GM19035 (cell line): Measurements from ENCODE around the gene PEX5.
A peak's percentile ranks its signal among the peaks of the same experiment; 100 is the strongest.
"Not testable (repeated sequence)": the region's sequence is repeated elsewhere in the genome, so short reads cannot be mapped to it uniquely, and the experiment has no call there.

Experiments
- ATAC-seq: cut with Tn5 transposase; IDR thresholded peaks from one replicate; pipeline ENCODE4 v1.9.1; 2021; ENCODE audit not compliant: unreplicated experiment

The PEX5 gene

DNA sequence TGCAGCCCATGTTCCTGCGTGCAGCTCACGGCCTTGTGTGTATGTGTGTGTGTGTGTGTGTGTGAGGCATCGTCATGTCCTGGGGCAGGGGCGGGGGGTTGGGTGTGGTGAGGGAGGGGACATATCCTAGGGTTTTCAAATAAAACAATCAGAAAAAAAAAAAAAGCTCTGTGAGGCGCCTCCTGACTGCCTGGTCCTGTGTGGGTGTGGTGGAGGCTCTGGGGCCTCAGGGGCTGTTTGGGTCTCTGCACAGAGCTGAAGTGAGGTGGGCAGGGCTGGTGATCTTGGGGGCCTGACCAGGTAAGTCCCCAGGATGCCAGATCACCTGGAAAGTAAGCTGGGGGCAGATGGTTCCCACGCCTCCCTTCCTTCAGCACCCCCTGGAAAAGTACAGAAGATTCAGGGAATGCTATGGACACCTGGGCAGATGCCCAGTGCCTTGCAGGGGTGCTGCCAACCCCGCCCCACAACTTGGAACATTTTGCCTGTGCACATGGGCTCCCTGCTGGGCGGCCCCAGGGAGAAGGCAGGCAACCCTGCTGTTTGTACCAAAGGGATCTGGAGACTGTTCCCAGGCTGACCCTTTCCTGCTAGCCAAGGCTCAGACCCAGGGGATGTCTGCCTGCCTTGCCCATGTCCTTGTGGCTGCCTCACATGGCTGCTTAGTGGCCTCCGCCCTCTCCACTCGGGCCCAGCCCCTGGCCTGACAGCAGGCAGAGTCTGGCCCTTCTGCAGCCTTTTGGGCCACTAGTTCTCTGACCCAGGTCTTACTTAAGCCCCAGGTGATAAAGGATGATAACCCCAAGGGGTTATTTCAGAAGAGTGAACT lies 30.5 kb upstream of the PEX5 start:
- ATAC-seq, result no peak

DNA sequence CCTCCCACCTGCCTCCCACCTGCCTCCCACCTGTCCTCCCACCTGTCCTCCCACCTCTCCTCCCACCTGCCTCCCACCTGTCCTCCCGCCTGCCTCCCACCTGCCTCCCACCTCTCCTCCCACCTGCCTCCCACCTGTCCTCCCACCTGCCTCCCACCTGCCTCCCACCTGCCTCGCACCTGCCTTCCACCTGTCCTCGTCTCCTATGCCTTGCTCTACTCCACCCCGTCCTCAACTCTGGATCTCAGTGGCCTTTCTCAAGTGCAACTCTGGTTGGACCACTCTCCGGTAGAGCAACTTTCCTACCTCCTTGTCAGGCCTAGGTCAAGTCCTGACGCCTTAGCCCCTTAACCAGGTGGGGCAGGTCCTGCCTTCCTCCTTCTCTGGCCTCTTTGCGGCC lies 29.3 kb upstream of the PEX5 start:
- no peak for ATAC-seq

DNA sequence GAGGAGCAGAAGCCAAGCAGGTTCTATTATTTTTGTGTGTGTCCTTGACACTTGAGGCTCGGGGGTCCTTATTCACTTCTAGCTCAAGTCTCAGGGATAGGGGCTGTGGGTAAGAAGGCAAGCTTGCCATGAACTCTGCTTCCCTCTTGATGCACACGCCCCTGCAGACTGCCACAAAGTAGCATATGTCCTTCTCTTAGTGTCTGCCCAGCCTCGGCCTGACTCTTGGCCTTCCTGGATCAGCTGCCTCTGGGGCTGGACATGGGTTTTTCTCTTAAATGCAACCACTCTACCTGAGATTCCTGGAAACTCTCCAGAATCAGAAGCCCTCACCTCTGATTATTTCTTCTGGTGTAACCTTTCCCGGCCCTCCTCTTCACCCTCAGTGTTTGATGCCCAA lies 28.2 kb upstream of the PEX5 start:
- no peak for ATAC-seq

DNA sequence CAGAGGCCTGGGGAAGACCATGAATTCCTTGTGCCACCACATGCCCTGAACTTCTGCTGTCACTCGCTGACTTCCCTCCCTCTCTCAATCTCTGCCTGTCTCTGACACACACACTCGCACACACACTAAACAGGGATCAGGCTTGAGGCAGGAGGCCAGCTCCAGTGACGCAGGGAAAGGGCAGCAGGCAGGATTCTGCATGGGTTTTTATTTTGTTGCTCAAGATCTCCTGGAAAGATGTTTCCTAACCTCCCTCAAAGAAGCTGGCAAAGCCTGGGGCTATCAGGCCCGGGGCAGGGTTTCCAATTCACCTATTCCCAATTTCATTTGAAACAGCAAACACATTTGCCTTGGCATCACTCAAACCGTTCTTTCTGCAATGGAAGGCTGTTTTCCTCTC lies 27.7 kb upstream of the PEX5 start:
- ATAC-seq, result no peak

DNA sequence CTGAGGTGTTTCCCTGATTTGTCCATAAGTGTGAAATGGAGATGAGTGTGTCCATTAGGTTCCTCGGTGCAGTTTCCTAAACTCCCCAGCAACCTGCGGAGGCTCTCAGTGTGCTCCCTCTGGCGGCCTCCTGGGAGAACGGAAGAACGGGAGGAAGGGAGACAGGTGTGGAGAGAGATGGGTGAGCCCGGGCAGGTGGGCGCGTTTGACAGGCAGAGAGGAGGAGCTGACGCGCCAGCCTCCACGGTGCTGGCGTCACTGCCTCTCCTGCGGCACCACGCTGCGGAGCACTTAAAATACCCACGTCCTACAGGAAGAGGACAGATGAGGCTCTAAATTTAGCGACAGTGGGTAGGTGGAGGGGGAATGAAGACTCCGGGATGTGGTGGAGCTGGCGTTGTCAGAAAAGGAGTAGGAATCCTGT lies 26.8 kb upstream of the PEX5 start:
- no peak for ATAC-seq

DNA sequence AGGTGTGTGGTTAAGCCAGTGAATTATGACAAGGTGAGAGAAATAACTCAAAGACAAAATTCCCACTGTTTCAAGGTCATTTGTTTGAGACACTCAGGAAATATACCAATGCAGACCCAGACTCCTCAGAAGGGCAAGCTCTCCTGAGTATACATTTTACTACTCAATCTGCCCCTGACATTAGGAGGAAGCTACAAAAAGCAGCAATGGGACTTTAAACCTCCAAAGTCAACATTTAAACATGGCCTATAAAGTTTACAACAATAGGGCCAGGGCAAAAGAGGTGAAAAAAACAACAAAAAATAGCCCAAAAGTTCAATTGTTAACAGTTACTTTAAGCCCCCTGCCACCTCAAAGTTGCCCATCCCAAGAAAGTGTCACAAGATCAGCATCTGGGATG lies 19.5 kb upstream of the PEX5 start:
- no peak for ATAC-seq

DNA sequence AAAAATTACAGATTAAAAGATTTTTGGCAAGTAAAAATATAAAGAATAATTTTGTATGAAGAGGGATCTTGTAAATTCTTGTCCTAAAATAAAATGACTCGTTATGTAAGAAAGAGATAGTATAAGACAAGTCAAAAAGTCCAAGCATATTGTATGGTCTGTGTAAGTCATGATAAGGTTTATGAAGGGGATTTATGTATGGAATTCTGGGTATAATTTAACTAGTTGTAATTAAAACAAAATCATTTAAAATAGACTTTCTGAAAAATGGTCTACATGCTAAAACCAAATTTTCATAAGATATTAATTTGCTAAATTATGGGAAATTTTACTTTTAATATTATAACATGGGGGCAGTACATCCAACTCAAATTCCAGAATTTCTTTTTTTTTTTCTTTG lies 17.6 kb upstream of the PEX5 start:
- ATAC-seq, result no peak

DNA sequence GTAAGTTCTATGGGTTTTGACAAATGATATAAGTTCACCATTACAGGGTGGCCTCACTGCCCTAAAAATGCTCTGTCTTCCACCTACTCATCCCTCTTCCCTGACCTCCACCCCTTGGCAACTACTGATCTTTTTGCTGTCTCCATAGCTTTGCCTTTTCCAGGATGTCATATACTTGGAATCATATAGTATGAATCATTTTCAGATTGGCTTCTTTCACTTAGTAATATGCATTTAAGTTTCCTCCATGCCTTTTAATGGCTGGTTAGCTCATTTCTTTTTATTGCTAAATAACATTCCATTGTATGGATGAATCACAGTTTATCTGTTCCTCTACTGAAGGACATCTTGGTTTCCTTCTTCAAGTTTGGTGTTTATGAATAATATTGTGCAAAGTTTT lies 14.0 kb upstream of the PEX5 start:
- no peak for ATAC-seq

DNA sequence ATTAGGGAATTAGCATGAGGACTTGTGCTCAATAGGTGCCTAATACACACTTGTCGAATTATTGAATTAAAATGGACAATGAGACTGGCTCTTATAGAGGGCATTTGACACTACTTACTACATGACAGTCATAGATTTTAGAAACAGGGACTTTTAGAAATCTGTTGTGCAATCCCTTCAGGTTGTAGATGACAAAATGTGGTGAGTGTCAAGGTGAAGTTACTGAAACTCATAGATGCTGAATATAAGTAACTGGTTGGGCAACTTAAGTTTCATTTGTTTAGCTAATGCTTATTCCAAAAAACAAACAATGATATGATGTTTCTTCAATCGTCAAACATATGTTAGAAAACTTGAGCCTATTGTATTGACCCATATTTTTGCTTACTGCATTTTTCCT lies 12.9 kb upstream of the PEX5 start:
- ATAC-seq, result no peak

DNA sequence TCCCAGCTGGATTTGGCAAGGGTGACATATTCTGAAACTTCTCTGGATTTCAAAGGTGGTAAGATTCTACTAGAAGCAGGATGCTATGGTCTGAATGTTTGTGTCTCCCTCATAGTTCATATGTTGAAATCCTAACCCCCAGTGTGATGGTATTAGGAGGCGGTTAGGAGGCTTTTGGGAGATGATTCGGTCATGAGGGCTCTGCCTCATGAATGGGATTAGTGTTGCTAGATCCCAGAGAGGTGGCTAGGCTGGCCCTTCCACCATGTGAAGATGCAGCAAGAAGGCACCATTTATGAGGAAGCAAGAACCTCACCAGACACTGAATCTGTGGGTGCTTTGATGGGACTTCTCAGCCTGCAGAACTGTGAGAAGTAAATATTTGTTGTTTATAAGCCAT lies 11.0 kb upstream of the PEX5 start:
- no peak for ATAC-seq

DNA sequence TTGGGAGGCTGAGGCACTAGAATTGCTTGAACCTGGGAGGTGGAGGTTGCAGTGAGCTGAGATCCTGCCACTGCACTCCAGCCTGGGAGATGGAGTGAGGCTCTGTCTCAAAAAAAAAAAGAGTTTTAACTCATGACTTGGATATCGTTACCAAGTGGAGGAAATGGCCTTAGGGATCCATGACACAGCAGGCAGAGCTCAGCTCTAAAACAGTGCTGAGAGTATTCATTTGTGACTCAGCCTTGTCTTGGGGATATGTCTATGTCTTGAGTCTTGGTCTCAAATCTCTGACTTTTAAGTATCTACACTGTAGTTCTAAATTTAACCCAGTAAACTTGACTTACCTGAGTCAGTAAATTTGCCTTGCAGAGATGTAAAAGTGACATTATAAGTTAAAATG lies 8.8 kb upstream of the PEX5 start:
- no peak for ATAC-seq

DNA sequence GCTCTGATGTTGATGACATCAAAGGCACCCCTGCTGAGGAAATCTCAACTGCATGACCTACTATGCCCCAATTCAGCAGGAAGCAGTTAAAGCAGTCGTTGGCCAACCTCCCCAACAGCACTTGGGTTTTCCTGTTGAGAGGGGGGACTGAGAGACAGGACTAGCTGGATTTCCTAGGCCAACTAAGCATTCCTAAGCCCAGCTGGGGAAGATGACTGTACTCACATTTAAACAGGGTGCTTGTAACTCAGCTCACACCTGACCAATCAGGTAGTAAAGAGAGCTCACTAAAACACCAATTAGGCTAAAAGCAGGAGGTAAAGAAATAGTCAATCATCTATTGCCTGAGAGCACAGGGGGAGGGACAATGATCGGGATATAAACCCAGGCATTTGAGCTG lies 3.4 kb upstream of the PEX5 start:
- ATAC-seq, result not testable (repeated sequence)

DNA sequence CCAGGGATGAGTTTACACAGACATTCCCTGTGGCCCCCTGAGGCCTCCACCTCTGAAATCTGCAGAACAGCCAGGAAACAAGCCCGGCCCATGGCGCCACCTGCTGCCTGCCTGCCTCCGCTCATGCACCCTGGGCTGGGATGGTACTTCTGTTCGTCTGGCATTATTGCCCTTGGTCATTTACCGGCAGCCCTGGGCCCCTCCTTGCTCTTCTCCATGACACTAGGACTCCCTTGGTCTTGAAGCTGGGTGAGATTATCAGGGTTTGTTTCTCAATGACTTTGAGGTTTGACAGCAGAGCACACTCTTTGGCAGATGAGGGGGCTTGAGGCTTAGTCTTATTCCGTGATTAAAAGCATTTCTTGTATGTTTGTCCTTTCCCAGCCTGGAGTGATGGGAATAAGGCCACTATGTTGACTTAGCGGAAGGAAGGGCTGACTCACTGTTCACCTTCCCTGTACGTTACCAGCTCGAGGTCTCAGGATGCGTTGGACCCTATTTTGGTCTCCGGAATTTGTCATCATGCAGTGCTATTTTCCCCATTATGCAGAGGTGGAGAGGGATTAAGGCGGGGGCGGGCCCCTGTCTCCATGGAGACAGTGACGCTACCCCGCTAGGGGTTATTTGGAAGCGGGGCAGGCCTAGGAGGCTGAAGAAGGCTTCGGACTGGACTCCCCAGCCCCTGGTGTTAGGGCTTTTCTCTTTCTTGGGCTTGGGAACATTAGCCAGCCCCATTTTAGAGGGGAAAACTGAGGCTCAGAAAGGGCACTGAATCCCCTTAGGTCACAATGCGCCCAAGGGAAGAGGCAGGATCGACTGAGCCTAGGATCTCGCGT lies 706 bp upstream of the PEX5 start:
- ATAC-seq, result peak; percentile 35

DNA sequence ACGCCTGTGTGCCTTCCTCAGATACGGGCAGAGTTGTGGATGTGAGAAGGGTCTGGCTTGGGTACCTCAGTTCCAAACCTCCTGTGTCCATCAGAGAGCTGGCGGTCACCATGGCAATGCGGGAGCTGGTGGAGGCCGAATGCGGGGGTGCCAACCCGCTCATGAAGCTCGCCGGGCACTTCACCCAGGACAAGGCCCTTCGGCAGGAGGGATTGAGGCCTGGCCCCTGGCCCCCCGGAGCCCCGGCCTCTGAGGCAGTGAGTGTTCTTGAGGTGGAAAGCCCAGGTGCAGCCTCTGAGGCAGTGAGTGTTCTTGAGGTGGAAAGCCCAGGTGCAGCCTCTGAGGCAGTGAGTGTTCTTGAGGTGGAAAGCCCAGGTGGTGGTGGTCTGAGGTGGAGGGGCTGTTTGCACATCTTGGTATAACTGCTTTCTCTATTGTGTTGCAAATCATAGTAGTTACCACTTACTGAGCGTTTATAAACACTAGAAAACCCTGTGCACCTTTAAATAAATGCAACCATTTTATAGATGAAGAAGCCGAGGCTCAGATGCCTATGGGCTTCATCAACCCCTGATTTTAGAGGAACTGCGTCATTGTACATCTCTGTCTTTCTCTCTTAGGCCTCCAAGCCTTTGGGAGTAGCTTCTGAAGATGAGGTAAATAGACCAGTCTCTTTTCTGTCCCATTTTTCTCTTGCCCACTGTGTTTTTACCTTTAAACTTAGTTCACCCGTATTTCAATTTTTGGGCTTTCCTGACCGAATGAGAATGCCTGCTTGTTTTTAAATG lies 976 bp downstream of the PEX5 start:
- ATAC-seq, result no peak

DNA sequence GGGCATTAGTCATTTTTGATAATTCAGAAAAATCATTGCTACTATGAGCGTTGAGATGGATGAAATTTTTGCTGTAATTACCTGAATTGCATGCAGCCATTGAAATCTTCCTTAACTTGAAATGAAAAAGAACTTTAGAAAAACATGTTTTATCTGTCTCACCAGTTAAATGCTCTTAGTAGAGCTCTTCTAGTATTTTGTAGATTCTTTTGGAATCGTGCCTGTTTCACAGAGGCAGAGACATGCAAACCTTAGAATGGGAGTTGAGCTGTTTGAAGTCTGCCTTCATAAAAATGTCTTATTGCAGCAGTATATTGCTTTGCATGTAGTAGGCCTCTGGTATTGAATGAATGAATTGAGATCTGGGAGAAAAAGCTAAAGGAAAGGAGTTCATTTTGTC lies 4.2 kb downstream of the PEX5 start:
- ATAC-seq, result no peak

DNA sequence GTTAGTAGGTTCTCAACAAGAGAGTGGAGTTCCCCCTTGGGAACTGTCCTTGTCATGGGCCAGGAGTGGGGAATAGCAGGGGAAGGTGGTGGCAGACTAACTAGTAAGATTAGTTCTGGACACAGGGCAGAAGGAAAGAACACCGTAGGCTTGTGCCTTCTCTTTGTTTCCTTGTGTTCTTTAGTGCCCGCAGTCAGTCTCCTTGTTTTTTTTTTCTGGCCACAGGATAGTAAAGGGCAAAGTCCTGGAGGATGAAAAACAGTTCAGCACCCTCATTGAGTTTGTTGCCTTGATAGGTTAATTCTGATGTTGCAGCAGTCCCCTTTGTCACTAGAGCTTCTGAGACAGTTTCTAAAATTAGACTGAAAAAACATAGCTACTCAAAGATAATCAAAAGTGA lies 8.4 kb downstream of the PEX5 start:
- ATAC-seq, result no peak

DNA sequence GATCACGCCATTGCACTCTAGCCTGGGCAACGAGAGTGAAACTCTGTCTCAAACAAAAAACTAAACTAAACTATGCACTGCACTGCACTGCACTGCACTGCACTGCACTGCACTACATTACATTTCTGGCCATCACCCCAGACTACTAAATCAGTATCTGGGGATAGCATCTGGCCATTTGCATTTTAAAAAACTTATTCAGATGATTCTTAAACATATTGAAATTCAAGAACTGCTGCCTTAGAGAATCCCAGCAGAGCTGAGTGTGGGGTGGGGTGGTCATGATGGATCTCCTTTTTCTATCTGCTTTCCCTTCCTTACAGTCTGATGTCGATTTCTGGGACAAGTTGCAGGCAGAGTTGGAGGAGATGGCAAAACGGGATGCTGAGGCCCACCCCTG lies 13.6 kb downstream of the PEX5 start:
- no peak for ATAC-seq

DNA sequence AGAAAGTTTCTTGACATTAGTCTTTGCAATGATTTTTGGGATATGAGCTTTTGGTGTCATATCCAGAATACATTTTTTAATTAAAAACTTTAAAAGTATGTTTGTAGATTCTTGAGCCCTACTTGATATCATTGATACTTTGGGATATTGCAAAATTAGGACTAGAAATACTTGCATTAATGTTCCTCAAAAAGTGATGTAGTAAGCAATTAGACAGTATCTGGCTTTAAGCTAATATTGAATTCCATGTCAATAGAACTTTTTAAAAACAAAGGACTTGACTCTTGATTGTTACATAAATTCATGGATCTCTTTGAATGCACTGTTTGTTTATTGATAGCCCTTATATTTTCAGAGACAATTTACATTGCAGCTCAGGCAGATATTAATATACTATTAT lies 15.6 kb downstream of the PEX5 start:
- no peak for ATAC-seq

DNA sequence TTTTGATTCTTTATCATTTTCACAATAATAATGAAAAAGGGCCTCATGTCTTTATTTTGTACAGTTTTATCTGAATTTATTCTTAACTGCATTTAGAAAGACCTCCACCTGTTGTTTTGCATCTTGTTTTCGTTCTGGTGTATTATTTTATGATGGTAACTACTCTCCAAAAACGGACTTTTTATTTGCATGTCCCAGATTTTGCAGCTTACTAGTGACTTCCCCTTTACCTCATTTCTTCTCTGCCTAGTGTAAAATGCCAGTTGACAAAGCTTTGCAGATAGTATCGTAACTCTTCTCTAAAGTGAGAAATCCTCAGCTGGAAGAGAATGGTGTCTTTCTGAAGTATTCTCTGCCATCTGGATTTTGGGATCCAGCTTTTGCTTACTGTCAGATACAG lies 17.2 kb downstream of the PEX5 start:
- ATAC-seq, result no peak

DNA sequence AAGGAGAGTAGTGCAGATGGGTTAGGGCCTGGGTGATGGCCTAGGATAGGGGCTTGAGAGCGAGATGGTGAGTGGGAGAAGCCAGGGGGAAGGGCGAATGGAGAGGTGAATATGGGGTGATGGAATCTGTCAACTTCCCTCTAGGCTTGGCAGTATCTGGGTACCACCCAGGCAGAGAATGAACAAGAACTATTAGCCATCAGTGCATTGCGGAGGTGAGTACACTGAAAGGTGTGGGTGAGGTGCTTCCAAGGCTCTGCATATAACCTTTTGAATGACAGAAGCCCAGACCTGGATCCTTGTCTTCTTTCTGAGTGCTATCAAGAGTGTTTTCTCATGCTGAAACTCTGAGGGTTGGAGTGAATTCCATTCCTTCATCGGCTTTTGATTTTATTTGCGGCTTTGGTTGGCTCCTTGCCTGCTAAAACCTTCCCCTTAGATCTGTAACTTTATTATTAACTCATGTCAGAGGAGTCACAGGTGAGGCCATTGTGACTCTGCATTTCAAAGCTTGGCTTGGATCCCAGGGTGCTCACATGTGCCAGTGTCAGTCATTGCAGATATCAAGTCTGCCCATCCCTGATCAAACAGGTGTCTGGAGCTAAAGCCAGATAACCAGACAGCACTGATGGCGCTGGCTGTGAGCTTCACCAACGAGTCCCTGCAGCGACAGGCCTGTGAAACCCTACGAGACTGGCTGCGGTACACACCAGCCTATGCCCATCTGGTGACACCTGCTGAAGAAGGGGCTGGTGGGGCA lies 18.6 kb downstream of the PEX5 start:
- ATAC-seq, result no peak

DNA sequence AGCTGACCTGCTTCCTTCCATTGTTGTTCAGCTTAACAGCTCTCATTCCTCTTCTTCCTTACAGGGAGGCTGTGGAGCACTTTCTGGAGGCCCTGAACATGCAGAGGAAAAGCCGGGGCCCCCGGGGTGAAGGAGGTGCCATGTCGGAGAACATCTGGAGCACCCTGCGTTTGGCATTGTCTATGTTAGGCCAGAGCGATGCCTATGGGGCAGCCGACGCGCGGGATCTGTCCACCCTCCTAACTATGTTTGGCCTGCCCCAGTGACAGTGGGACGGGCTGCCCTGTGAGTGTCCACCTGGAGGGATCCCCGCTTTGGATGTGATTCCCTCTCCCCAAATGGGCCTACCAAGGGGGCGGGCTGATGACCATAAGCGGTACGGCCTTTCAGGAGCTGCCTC lies 20.5 kb downstream of the PEX5 start:
- ATAC-seq, result no peak
